HG03039 (cell line): ENCODE data around the gene LRRK1.

Experiments
- ATAC-seq: cut with Tn5 transposase; IDR thresholded peaks from one replicate; pipeline ENCODE4 v1.9.1; 2021; ENCODE audit warnings: mild to moderate bottlenecking, moderate library complexity; ENCODE audit not compliant: unreplicated experiment

Gene LRRK1

DNA sequence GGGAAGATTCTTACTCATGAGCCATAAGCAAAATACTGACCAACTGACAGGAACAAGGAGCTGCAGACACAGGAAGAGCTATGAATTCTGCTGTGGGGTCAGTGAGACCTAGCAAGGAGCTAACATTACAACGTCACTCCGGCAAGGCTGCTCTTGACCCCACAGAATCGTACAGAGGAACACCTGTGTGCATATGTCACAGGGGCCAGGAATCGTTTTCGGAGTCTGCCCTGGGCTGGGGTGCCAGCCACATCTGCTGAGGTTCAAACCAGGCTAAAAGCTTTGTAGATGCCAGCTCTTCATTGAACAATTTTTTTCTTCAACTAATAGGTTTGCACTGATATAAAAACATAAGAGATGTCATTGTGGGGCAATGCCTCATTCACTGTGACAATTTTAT is 82.6 kb downstream of the LRRK1 start:
- no peak for ATAC-seq

DNA sequence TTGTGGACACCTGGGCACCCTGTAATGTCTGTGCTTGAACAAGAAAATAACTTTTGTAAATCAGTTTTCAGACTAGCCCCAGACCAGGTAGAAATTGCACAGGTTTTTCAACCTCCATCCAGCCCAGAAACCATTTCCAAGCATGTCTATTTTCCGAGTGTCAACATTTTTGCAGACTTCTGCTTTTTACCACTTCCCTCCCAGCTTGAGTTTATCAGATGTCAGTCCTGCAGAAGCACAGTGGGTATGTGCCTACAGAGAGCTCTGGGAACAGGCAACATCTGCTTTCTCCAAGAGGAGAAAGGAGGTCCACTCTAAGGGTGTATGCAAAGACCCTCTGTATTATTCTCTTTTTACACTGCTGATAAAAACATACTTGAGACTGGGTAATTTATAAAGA is 83.9 kb downstream of the LRRK1 start:
- no peak for ATAC-seq

DNA sequence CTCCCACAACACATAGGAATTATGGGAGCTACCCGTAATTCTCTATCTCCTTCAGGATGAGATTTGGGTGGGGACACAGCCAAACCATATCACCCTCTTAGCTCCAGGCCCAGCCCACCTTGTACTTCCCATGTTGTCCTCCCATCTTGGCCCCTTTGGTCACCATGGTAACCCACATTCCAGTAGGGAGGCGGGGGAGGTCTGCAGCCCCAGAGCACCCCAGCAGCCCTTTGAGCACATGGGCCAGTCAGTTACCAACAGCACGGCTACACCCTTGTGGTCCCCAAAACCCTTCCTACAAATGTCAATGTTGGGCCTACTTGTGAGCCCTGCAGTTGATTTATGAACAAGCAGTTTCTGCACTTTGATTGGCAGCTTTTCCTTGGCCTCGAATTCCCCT is 84.5 kb downstream of the LRRK1 start:
- no peak for ATAC-seq

DNA sequence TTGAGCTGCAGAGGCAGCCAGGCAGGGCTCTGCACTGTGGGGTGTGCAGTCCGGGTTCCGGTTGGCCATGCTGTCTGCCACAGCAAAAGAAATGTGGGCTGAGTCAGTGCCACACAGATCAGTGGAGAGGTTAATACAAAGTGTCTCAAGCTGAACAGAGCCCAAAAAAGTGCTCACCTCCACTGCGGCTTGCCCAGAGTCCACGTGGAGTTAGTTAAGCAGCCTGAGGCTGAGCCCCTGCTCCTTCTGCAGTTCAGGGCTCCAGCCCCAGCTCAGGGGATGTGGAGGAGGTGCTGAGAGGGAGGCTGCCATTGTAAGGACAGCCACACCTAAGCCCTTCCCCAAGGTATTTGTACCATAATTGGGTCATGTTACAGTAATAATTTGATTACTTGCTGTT is 85.3 kb downstream of the LRRK1 start:
- no peak for ATAC-seq

DNA sequence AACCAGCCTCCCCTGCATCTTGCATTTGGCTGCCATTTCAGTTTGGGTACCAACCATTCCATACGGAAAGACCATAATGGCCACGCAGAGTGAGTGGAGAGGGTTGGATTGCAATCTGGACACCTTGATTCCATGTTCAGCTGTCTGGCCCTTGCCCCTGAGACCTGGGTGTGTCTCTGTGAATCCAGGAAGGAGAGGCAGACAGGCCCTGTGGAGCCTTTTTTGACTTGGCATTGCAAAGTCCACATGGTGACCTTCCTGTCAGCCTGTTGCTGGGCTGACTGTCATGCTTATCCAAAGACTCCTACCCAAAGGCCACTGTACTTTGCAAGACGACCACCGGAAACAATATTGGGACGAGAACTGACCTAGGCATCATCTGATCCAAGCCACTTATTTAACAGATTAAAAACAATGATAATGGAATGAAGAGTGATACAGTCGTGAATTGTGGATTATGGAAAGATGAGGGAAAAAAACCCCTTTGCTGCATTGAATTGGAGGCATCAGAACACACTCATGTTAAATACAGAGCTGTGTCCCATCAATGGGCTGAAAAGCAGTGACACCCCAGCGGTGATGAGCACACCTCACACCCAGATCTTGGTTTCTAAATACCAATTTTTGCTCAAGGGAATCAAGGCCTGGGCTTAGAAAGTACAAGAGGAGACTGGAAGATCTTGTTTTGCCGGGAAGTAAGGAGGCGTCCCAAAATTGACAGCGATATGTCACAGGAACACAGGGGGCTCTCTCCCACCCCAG is 86.0 kb downstream of the LRRK1 start:
- no peak for ATAC-seq

DNA sequence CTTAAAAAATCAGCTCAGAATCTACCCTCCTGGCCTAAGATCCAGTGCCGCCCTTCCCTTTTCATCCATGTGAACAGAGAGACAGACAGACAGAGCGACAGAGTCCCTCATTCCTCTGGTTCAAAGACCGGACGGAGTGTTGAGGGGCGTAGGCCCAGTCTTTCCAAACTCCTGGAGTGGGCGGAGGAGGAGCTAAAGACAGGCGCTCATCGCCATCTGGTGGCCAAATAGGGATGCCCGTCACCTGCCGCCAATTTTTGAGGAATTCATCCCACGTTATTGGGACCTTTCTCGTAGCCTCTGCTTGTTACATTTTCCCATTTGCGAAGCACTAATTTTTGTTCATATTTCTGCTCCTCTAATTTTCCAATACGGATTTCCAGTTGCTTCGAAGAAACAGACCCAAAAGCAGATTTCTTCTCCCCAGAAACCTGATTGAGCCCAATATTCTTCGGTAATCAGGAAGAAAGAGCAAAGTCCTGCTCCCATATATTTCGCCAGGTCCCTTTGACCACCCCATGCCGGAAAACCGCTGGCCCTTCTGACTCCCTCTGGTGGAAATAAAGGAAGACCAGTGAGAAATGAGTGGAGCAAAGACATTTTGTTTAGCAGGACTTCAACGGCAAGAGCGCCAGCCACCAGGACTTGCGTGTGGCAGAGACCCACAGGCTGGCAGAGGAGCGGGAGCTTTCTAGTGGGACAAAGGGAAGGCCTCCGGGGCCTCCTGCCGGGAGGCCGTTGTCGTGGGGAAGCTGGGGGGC is 88.0 kb downstream of the LRRK1 start:
- no peak for ATAC-seq

DNA sequence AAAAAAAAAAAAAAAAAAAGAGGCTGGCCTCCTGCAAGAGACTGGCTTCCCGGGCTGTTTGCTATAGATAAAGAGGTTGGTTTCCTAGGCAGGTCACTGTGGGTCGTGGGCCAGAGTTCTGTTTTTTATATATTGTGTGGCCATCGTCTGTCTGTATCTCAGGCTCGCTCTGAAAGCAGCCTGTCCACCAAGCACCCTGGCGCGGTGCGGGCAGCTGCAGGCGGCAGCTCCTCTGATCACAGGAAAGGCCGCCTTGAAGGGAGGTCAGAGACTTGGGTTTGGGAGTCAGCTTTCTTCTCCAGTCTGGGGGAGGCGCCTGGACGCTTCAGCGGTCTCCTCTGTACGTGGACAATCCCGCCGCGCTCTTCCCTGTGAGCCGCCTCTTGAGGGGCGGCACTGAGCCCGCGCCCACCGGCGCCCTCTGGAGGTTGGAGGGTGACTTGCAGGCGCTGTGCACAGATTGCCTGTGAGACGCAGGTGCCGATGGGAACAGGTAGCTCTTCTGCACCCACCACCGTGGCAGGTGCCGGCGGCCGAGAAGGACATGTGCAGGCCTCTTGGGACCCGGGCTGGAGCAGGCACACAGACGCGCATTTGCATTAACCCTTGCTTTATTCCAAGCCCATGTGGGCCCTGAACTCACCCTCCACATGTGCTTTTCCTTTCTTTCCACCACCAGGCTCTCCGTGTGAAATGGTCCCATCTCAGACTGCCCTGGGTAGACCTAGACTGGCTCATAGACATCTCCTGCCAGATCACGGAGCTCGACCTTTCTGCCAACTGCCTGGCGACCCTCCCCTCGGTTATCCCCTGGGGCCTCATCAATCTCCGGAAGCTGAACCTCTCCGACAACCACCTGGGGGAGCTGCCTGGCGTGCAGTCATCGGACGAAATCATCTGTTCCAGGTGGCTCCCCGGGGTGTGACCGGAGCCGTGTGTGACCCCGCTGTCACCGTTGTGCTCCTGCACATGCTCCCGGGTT is 89.3 kb downstream of the LRRK1 start:
- peak; percentile 84 for ATAC-seq

DNA sequence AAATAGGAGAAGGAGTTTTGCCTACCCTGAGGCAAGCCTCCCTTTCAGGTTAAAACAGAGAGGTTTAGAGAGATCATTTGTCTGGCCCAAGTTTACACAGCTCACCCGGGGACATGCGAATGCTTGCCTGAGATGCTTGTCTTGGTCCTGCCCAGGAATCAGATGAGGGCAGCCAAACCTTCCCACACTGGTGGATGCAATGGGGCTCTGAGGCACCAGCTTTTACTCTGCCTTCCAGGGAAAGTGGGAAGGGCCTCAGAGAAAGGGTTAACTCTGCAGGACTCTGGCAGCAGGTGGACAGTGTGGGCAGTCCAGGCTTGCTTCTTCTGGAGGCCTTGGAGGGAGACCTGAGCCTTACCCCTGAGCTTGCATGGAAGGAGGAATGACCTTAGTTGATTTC is 90.0 kb downstream of the LRRK1 start:
- ATAC-seq, result no peak

DNA sequence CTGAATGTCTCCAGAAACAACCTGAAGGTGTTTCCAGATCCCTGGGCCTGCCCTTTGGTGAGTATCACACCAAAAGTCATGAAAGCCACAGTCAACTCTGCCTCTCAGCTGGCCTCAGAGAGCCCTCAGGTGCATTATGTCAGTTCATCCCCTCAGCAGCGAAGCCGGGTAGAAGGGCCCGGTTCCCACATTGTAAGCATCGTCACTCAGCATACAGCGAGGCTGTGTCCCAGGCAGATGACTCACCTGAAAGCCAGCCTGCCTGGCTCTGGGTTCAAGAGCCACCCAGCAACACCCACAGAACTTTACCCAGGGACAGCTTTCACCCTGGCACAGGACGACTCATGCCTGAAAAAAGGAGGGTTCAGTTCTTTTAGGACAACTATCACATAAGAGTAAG is 91.6 kb downstream of the LRRK1 start:
- no peak for ATAC-seq

DNA sequence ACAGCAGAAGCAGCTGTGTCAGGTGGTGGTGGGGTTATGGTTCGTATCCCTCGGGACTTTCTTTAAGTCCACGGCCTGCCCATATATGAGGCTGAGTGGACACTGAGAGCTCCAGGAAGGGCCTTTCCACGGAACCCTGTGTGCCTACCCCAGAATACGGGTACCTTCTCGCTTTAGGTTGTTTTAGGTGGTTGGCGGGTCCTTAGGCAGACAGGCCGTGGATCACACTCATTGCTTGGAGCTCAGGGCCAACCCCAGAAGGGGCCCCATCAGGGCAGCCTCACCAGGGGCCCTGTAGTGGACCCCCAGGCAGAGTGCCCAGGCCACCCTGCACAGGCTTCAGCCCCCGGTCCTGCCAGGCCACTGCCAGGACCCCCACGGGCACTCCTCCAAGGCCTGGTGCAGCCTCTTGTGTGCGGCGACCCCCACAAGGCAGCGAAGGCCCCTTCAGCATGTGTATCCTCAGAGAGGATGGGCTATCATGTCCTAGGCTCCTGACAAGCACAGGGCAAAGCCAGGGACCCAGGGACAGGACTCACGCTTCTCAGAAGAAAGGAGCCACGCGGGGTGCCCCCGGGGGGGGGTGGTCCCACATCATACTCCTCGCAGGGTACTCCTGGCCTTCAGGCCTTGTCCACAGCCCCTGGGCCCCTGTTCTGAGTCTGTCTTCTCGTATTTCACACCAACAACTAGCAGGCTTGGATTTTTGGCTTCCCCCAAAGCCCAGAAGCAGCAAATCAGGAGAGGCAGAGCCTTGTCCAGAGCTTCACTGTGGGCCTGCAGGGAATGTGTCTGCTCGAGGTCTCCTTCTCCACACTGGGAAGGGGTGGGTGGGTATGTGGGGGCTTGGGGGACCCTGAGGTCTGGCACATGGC is 93.4 kb downstream of the LRRK1 start:
- ATAC-seq, result no peak

DNA sequence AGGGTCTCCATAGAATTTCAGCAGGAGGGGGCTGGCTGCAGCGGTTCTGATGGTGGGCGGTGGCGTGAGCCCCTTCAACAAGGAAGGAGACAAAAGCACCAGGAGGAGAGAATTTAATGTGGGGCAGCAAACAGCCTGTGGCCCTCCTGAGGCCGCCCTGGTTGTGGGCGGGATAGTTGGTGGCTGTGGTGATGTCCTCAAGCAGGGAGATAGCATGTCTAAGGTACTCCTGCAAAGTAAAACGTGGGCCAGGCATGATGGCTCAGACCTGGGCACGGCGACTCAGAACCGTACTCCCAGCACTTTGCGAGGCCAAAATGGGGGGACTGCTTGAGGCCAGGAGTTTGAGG is 94.0 kb downstream of the LRRK1 start:
- no peak for ATAC-seq

DNA sequence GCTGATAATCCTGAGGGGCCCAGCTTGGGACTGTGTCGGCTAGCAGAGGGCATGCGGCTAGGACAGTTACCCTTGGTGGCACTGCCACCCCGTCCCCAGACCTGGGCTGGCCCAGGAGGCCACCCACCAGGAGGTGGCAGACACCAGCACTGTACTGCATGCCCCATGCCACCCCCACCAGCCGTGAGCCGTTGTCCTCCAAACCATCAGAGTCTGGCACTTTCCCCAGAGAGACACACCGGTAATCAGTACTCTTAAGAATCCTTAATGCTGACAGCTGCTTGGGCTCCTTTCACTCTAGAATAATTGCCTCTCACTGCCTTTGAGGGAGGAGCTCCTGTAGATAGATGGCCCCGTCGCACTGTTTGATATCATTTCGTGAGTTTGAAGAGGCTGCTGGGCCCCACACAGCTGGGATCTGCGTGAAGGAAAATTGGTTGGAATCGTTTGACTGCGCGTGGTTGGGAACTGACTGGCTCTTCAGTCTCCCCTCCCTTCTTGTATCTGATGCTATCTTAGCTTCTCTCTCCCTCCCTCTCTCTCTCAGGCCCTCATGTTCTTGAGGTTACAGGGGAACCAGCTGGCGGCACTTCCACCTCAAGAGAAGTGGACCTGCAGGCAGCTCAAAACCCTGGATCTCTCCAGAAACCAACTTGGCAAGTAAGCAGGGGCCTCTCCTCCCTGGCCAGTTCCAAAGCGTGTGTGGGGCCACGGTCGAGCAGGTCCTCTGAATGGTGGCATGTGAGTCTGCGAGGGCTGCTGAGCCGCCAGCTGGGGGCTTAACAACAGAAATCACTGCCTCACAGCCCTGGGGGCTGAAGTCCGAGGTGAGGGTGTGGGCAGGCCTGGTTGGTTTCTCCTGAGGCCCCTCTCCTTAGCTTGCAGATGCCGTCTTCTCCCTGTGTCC is 94.9 kb downstream of the LRRK1 start:
- no peak for ATAC-seq

DNA sequence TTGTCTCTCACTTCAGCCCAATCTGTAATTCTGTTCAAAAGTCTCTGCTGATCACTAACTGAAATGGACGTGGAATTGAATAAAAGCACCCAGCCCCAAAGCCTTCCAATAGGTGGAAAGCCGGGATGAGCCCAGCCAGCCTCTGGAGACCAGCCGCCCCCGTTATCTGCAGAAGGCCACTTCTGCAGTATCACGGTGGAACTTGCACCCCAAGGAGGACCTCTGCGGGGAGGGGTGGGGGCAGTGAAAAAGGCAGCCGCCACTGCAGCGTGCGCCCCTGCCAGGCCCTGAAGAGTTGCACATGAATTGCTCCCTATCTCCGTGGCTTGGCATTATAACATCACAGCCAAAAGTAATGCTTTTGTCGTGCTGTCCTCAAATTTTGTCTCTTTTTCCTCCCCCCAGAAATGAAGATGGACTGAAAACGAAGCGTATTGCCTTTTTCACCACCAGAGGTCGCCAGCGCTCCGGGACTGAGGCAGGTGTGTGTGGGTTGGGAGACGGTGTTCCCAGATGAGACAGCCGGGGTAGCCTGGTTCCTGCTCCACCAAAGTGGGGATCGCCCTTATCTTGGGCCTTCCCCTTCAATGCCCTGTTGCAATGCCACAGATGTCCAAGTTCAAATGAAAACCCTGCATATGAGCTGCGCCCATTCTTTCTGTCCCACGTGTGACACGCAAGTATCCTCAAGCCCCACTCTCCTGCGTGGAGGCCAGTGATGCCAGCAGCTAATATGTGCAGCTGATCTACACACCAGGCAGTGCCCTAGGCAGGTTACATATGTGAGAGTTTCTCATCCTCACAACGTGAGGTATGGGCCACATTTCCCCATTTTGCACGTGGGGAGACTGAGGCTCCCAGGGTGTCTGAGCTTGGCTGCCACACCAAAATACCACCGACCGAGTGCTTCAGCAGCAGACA is 96.0 kb downstream of the LRRK1 start:
- no peak for ATAC-seq

DNA sequence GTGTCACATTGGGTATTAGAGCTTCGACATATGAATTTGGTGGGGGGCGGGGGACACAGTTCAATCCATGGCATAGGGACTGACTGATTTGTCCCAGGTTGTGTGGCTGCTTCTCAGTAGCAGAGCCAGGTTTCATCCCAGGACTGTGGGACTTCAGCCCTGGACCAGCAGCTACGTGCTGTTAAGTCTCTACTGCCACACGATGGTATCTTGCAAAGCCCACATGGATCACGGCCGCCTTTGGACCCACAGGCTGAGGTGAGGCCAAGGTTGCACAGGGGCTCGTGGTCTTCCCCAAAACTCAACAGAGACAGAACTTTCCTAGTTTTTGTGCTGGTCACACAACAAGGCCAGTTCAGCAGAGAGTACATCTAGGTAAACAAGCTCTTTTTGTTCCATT is 97.4 kb downstream of the LRRK1 start:
- no peak for ATAC-seq

DNA sequence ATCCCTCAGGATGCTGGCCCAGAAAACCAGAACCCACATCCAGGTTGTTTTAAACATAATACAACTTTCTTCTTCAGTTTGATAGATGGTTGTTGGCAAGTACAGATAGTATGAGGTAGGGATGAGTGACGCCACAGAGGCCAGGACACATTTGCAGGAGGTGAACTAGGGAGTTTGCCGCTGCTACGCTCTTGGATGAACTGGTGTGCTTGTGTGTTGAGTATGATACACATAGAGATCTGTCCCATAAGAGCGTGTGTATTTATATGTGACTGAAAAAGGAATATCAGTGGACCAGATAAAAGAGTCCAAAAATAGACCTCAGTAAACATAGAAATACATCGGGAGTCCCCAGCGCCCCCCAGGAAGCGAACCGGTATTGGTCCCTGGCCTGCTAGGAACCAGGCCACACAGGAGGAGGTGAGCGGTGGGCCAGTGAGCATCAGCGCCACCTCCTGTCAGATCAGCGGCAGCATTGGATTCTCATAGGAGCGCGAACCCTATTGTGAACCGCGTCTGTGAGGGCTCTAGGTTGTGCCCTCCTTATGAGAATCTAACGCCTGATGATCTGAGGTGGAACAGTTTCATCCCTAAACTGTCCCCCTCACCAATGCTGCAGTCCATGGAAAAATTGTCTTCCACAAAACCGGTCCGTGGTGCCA is 98.1 kb downstream of the LRRK1 start:
- no peak for ATAC-seq

DNA sequence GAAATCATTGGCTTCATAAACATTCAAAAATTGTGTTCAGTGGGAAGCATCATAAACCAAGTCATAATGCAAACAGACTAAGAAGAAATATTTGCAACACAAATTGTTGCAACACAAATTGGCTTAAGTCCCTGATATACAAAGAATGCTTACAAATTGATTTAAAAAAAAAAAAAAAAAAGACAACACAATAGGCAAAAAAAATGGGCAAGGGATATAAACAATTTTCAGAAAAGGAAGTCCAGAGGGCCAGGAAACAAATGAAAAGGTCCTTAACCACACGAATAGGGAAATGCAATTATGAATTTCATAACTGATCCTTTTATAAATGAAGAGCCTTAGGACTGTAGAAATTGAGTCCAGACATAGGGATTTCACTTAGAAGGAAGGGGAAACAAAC is 98.9 kb downstream of the LRRK1 start:
- ATAC-seq, result no peak

DNA sequence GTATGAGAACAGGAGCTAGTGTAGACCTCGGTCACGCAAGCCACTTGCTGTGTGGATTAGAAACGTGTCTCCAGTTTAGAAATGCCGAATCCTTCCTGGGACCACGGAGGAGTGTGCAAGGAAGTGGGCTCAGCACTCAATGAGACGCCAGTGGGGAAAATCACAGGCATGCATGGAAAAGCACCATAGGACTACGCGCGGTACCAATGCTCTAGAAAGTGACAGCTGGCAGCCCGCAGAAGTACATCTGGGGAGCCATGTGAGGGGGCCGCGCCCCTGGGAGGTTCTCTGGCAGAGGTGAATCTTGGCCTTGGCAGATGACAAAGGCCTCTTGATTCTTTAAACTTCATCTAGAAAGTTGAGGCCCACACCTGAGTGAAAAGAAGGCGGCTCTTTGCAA is 99.3 kb downstream of the LRRK1 start:
- ATAC-seq, result no peak

DNA sequence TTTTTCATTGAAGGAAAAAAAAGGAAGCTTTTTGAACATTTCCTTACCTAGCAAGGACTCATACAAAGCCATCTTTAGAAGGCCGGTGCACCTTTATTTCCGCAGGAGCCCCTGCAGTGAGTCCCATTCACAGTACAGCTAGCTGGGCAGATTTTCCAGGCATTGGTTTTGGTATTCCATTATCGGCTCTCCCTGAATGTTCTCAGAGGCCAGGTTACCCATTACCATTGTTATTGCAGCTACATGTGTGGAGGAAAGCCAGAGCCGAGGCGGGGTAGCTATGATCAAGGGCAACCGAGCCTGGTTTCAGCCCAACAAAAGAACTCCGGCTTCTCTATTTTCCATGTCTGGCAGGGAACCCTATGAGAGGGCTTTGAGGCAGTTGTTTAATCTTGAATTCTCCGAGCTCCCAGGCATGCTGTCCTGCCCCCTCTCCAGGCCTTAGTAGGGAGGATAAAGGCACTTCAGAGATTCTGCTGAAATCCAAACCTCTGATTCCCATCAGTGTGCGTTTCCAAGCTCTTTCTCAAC is 100.3 kb downstream of the LRRK1 start:
- no peak for ATAC-seq
